GM12892 (cell line): ENCODE measurements around the gene AKAP13.

Experiments
- POLR2A ChIP-seq: IDR thresholded peaks from 2 replicates; pipeline ENCODE4 v1.6.1; 2011; ENCODE audit warnings: low read depth, low read length, control low read depth
- POLR2AphosphoS5 ChIP-seq: IDR thresholded peaks from 2 replicates; pipeline ENCODE4 v1.6.1; 2011; ENCODE audit warnings: low read depth, low read length, control low read depth
- TAF1 ChIP-seq: IDR thresholded peaks from 2 replicates; pipeline ENCODE4 v1.6.1; 2011; ENCODE audit warnings: low read depth, mild to moderate bottlenecking, control low read depth, low read length, borderline replicate concordance

DNA sequence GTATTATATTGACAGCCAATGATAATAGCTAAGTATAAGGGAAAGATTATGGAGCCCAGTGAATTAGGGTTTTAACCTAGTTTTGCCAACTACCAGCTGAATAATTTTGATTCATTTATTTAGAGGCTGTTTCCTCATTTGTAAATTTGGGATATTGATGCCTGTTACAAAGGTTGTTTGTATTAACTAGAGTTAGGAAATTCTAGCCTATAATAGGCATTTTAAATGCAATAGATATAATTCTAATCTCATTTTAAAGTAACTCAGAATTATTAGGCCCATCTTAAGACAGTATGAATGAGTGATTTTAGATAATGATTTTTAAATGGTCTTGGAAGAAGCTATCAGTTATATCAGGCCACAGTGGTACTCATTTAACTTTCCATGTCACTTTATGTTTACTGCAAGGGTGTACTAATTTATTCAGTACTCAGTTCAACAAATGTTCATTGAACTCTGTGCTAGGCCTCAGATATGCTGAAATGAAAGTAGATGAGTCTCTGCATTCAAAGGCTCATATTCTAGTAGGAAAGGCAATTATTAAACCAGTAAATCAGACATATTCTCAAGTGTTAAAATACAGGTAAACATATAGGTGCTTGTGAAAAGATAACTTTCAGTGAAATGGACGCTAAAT is 213.5 kb downstream of the AKAP13 start:
- no peak for TF ChIP-seq POLR2AphosphoS5
- TF ChIP-seq POLR2A, result no peak
- no peak for TF ChIP-seq TAF1
